OCI-LY3 (cell line): Measurements from ENCODE around the gene CALD1.

ENCODE experiments used
- H2AFZ ChIP-seq: fragments of 200-600, 300-600 bp; shearing (Covaris generic); 2 replicates; pipeline ENCODE4 v1.6.0; 2014; ENCODE audit warnings: antibody characterized with exemption, low read depth, low read length
- H3K27ac ChIP-seq: fragments of 200-600, 300-600 bp; sonication (generic); 2 replicates; pipeline ENCODE4 v1.5.1; 2014; ENCODE audit warnings: mild to moderate bottlenecking, low read length, moderate library complexity, mixed read lengths
- H3K27me3 ChIP-seq: fragments of 200-600, 300-600 bp; sonication (generic); 2 replicates; pipeline ENCODE4 v1.6.1; 2014; ENCODE audit warnings: low read depth, low read length, mixed read lengths
- H3K36me3 ChIP-seq: fragments of 200-600, 300-600 bp; sonication (generic); replicated peaks from 2 replicates; pipeline ENCODE3; 2014; ENCODE audit warnings: low read depth, low read length, mixed read lengths
- H3K4me1 ChIP-seq: fragments of 300-600, 200-600 bp; sonication (generic); 2 replicates; pipeline ENCODE4 v1.6.1; 2014; ENCODE audit warnings: low read length, mixed read lengths
- H3K4me2 ChIP-seq: fragments of 200-600, 300-600 bp; sonication (generic); 2 replicates; pipeline ENCODE4 v1.6.1; 2014; ENCODE audit warnings: low read length, mixed read lengths
- H3K4me3 ChIP-seq: fragments of 300-600, 200-600 bp; sonication (generic); 2 replicates; pipeline ENCODE4 v1.5.1; 2014; ENCODE audit warnings: antibody characterized with exemption, mild to moderate bottlenecking, low read length, moderate library complexity
- H3K79me2 ChIP-seq: fragments of 300-600, 200-600 bp; shearing (Covaris generic); 2 replicates; pipeline ENCODE4 v1.6.1; 2014; ENCODE audit warnings: mild to moderate bottlenecking, low read length, mixed read lengths
- H3K9ac ChIP-seq: fragments of 300-600, 200-600 bp; shearing (Covaris generic); 2 replicates; pipeline ENCODE4 v1.6.0; 2014; ENCODE audit warnings: mild to moderate bottlenecking, low read length, moderate library complexity
- H3K9me3 ChIP-seq: fragments of 200-600, 300-600 bp; shearing (Covaris generic); 2 replicates; pipeline ENCODE4 v1.6.1; 2014; ENCODE audit warnings: low read length, mixed read lengths; ENCODE audit not compliant: insufficient read depth
- H4K20me1 ChIP-seq: fragments of 200-600, 300-600 bp; sonication (generic); 2 replicates; pipeline ENCODE4 v1.6.1; 2016; ENCODE audit warnings: low read length, mixed read lengths; ENCODE audit not compliant: insufficient read depth
- EZH2phosphoT487 ChIP-seq: fragments of 200-600 bp; shearing (Covaris generic); IDR thresholded peaks from 2 replicates; pipeline ENCODE4 v1.6.1; 2018; ENCODE audit warnings: antibody characterized with exemption, mixed run types, low read depth
- TF ChIP-seq, protein P1 (sequence below): fragments of 200-600, 300-600 bp; sonication (generic); IDR thresholded peaks from 2 replicates; pipeline ENCODE4 v1.5.1; 2014; ENCODE audit warnings: antibody characterized with exemption, low read length, low read depth

The CALD1 gene

DNA sequence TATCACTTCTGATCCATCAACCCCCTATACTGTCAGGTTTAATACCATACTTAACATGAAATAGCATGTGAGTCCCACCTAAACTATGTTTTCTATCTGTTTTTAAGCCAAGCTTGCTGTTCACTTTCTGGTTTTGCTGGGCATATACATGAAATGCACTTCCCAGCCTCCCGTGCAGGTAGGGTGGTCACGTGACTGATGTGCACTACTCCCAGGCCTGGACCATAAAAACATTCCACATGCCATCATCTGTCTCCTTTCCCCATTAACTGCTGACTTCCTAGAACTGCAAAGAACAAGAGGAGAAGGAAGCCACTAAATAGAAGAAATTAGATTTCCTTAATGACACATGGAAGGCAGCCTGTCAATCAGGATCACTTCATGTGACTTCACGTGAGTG is 40.1 kb upstream of the CALD1 start:
- H3K79me2 ChIP-seq: no peaks in the 10 kb centered on the region
- no peaks in the 10 kb centered on the region for H3K4me1 ChIP-seq
- H3K36me3 ChIP-seq: no peaks in the 10 kb centered on the region
- peaks cover 53% of the 10 kb centered on the region for H3K27me3 ChIP-seq
- H3K27ac ChIP-seq: no peak overlapping the region
- no peak overlapping the region for H2AFZ ChIP-seq
- no peak overlapping the region for H3K4me3 ChIP-seq
- H3K4me2 ChIP-seq: no peak overlapping the region
- no peak overlapping the region for H3K9ac ChIP-seq
- no peaks in the 10 kb centered on the region for H4K20me1 ChIP-seq
- H3K9me3 ChIP-seq: no peaks in the 10 kb centered on the region
- TF ChIP-seq EZH2phosphoT487: no peak
- TF ChIP-seq, protein P1, sequence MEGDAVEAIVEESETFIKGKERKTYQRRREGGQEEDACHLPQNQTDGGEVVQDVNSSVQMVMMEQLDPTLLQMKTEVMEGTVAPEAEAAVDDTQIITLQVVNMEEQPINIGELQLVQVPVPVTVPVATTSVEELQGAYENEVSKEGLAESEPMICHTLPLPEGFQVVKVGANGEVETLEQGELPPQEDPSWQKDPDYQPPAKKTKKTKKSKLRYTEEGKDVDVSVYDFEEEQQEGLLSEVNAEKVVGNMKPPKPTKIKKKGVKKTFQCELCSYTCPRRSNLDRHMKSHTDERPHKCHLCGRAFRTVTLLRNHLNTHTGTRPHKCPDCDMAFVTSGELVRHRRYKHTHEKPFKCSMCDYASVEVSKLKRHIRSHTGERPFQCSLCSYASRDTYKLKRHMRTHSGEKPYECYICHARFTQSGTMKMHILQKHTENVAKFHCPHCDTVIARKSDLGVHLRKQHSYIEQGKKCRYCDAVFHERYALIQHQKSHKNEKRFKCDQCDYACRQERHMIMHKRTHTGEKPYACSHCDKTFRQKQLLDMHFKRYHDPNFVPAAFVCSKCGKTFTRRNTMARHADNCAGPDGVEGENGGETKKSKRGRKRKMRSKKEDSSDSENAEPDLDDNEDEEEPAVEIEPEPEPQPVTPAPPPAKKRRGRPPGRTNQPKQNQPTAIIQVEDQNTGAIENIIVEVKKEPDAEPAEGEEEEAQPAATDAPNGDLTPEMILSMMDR: no peak

DNA sequence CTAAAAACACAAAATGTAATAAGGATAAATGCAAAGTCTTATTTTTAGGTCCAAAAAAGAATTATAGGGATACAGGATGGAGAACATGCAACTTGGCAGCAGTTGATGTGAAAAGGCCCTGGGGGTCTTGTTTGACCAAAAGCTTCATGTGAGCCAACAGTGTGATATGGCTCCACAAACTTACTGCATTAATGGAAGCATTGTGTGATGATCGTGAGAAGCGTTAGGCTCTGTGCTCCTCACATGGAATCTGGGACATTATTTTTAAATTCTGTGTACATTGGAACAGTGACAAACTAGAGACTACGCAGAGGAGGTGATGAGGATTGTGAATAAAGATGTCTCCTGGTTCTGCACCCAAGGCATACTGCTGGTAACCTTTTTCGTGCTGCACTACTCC is 39.1 kb upstream of the CALD1 start:
- peaks cover 57% of the 10 kb centered on the region for H3K27me3 ChIP-seq
- H3K79me2 ChIP-seq: no peaks in the 10 kb centered on the region
- no peak overlapping the region for H2AFZ ChIP-seq
- no peak for TF ChIP-seq EZH2phosphoT487
- TF ChIP-seq, protein P1: no peak
- no peaks in the 10 kb centered on the region for H3K36me3 ChIP-seq
- H3K9me3 ChIP-seq: no peaks in the 10 kb centered on the region
- no peaks in the 10 kb centered on the region for H4K20me1 ChIP-seq
- no peaks in the 10 kb centered on the region for H3K4me1 ChIP-seq
- H3K9ac ChIP-seq: no peak overlapping the region
- H3K27ac ChIP-seq: no peak overlapping the region
- no peak overlapping the region for H3K4me3 ChIP-seq
- no peak overlapping the region for H3K4me2 ChIP-seq

DNA sequence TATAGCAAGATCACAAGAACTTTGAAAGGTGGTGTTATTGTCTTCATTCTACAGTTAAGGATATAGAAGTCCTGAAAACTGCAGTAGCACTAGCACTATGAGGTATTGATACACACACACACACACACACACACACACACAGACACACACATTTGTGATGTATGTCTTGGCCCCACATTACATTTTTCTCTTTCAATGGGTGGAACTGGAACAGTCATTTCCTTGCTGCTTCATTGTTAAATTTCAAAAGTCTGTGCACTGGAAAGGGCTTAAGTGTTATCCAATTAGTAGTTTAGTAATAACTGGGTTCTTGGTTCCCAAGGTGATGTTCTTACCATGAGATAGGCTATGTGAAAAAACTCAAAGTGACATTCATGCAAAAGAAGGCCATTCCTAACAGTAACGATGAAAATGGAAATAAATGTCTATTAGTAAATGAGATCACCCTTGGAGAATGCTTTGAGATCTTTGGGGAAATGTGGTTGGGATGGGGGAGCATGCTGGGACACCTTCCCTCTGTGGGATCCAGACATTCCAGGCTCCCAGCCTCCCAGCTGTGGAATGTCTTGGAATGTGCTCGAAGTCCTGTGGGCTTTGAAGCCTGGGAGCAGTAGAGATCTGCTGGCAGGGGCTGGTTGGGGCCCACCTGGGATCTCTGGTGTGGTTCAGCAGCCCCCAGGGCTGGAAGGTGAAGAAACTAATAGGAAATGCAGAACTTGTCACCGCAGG is 37.4 kb upstream of the CALD1 start:
- no peaks in the 10 kb centered on the region for H3K36me3 ChIP-seq
- no peak overlapping the region for H3K27ac ChIP-seq
- no peaks in the 10 kb centered on the region for H4K20me1 ChIP-seq
- H3K4me1 ChIP-seq: no peaks in the 10 kb centered on the region
- H3K4me2 ChIP-seq: no peak overlapping the region
- H3K9me3 ChIP-seq: no peaks in the 10 kb centered on the region
- H3K27me3 ChIP-seq: peaks cover 64% of the 10 kb centered on the region
- no peaks in the 10 kb centered on the region for H3K79me2 ChIP-seq
- TF ChIP-seq, protein P1: no peak
- no peak for TF ChIP-seq EZH2phosphoT487
- no peak overlapping the region for H3K9ac ChIP-seq
- no peak overlapping the region for H2AFZ ChIP-seq
- no peak overlapping the region for H3K4me3 ChIP-seq

DNA sequence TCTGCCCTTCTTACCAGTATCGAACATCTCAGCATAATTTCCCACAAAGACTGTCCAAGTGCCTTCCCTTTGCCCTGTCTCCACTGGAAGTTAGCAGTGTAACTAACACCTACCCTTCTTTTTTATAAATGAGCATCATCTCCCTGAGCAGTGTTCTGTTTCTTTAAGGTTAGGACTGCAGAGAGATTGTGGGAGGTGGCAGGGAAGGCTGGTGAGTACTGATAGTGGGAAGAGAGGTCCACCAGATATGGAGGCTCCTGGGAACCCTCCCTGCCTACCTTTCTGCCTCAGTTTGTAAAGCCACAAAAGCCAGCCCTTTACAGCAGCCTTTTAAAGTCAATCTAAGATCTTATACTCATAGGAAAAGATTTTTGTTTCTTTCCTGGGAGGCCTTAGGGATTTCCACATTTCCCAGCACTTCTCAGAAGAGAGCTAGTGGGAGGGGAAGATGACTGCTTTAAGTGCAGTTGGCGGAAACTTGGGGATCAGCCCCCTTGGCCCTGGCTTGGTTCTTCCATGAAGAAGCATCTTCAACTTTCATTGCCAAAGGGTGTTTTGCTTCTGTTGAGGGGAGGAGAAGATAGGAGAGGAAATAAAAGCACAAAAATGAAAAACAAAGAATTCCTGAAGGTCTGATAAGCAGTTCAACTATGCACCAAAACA is 36.6 kb upstream of the CALD1 start:
- no peak for TF ChIP-seq EZH2phosphoT487
- TF ChIP-seq, protein P1: no peak
- H3K27ac ChIP-seq: no peak overlapping the region
- no peaks in the 10 kb centered on the region for H3K79me2 ChIP-seq
- H3K4me3 ChIP-seq: no peak overlapping the region
- no peaks in the 10 kb centered on the region for H3K9me3 ChIP-seq
- H3K4me2 ChIP-seq: no peak overlapping the region
- H3K27me3 ChIP-seq: peaks cover 71% of the 10 kb centered on the region
- H3K9ac ChIP-seq: no peak overlapping the region
- no peaks in the 10 kb centered on the region for H3K4me1 ChIP-seq
- no peaks in the 10 kb centered on the region for H3K36me3 ChIP-seq
- H4K20me1 ChIP-seq: no peaks in the 10 kb centered on the region
- no peak overlapping the region for H2AFZ ChIP-seq
